WTC11 (cell line): Measurements from ENCODE around the gene IL1RAP. TPM values are rescaled to one million over a fixed set of nuclear protein-coding genes. Genes with fewer than 3 reads are reported as not detected.

ENCODE experiments used
- ATAC-seq: fragments of 200-7000 bp; cut with Tn5 transposase; 2 replicates; pipeline ENCODE4 v1.10.0; 2021; ENCODE audit warnings: mild to moderate bottlenecking, moderate library complexity
- CTCF ChIA-PET: fragments of 300-600 bp; sonication (Branson Sonifier 250); formaldehyde crosslinking; loops from one replicate; lab custom pipeline; 2021; ENCODE audit warnings: antibody characterized with exemption; lab: Charles Lee
- POLR2A ChIA-PET: fragments of 350-600 bp; sonication (Branson Sonifier 250); formaldehyde crosslinking; loops from one replicate; lab custom pipeline; 2021; ENCODE audit warnings: antibody characterized with exemption; lab: Charles Lee
- DNase-seq: peaks from one replicate; pipeline ENCODE4 v3.0.0; 2021; ENCODE audit warnings: low spot score
- H3K27ac Mint-ChIP-seq: 2 replicates; pipeline ENCODE4 v1.8.0; 2021; ENCODE audit warnings: mixed read lengths
- H3K27me3 Mint-ChIP-seq: 2 replicates; pipeline ENCODE4 v1.8.0; 2021; ENCODE audit warnings: low read depth, mild to moderate bottlenecking, moderate library complexity, mixed read lengths
- H3K36me3 Mint-ChIP-seq: 2 replicates; pipeline ENCODE4 v1.8.0; 2021; ENCODE audit warnings: mixed read lengths
- H3K4me1 Mint-ChIP-seq: 2 replicates; pipeline ENCODE4 v1.8.0; 2022; ENCODE audit warnings: mixed read lengths
- H3K4me3 Mint-ChIP-seq: 2 replicates; pipeline ENCODE4 v1.8.0; 2021; ENCODE audit warnings: mild to moderate bottlenecking, moderate library complexity, mixed read lengths
- H3K9me3 Mint-ChIP-seq: 2 replicates; pipeline ENCODE4 v1.8.0; 2021; ENCODE audit warnings: mixed read lengths
- AFF4 ChIP-seq: sonication (generic); formaldehyde crosslinking; IDR thresholded peaks from 2 replicates; pipeline ENCODE4 v1.8.1; 2023; ENCODE audit warnings: mild to moderate bottlenecking, missing genetic modification reagents, borderline replicate concordance
- ATF2 ChIP-seq: sonication (generic); formaldehyde crosslinking; IDR thresholded peaks from 2 replicates; pipeline ENCODE4 v1.8.1; 2022; ENCODE audit warnings: low read depth, missing genetic modification reagents, borderline replicate concordance
- CBFB ChIP-seq: sonication (generic); formaldehyde crosslinking; IDR thresholded peaks from 2 replicates; pipeline ENCODE4 v1.8.1; 2022; ENCODE audit warnings: mild to moderate bottlenecking, low read depth, missing genetic modification reagents
- CDX4 ChIP-seq: fragments of 250-450 bp; sonication (Bioruptor Pico); IDR thresholded peaks from 2 replicates; pipeline ENCODE4 v1.9.0; 2021; ENCODE audit warnings: moderate library complexity, mild to moderate bottlenecking, inconsistent platforms, borderline replicate concordance
- CREM ChIP-seq: sonication (generic); formaldehyde crosslinking; IDR thresholded peaks from 2 replicates; pipeline ENCODE4 v1.8.1; 2022; ENCODE audit warnings: mild to moderate bottlenecking, missing genetic modification reagents, moderate library complexity
- FOXK1 ChIP-seq: sonication (generic); formaldehyde crosslinking; IDR thresholded peaks from 2 replicates; pipeline ENCODE4 v1.8.0; 2022; ENCODE audit warnings: mild to moderate bottlenecking, moderate library complexity, missing genetic modification reagents
- IRF1 ChIP-seq: sonication (generic); formaldehyde crosslinking; IDR thresholded peaks from 2 replicates; pipeline ENCODE4 v1.8.0; 2023; ENCODE audit warnings: missing genetic modification reagents
- JAZF1 ChIP-seq: fragments of 250-450 bp; sonication (Bioruptor Pico); IDR thresholded peaks from 2 replicates; pipeline ENCODE4 v1.9.0; 2021; ENCODE audit warnings: moderate library complexity, mild to moderate bottlenecking, inconsistent platforms
- JUN ChIP-seq: sonication (generic); formaldehyde crosslinking; IDR thresholded peaks from 2 replicates; pipeline ENCODE4 v1.8.0; 2023; ENCODE audit warnings: mild to moderate bottlenecking, missing genetic modification reagents
- MAX ChIP-seq: sonication (generic); formaldehyde crosslinking; IDR thresholded peaks from 2 replicates; pipeline ENCODE4 v1.8.0; 2022; ENCODE audit warnings: mild to moderate bottlenecking, missing genetic modification reagents
- NFE2L1 ChIP-seq: sonication (generic); formaldehyde crosslinking; IDR thresholded peaks from 2 replicates; pipeline ENCODE4 v1.8.1; 2023; ENCODE audit warnings: missing genetic modification reagents
- NR1H2 ChIP-seq: sonication (generic); formaldehyde crosslinking; IDR thresholded peaks from 2 replicates; pipeline ENCODE4 v1.9.0; 2021; ENCODE audit warnings: mild to moderate bottlenecking, moderate library complexity, missing genetic modification reagents
- NR2C2 ChIP-seq: sonication (generic); formaldehyde crosslinking; IDR thresholded peaks from 2 replicates; pipeline ENCODE4 v1.8.0; 2022; ENCODE audit warnings: mild to moderate bottlenecking, missing genetic modification reagents
- OVOL2 ChIP-seq: fragments of 250-450 bp; sonication (Bioruptor Pico); IDR thresholded peaks from 2 replicates; pipeline ENCODE4 v1.9.0; 2021; ENCODE audit warnings: mild to moderate bottlenecking, borderline replicate concordance
- STAT6 ChIP-seq: sonication (generic); formaldehyde crosslinking; conservative IDR thresholded peaks from 2 replicates; pipeline ENCODE4 v1.8.1; 2023; ENCODE audit warnings: mild to moderate bottlenecking, low read depth, missing genetic modification reagents, moderate library complexity
- TCF7 ChIP-seq: sonication (generic); formaldehyde crosslinking; IDR thresholded peaks from 2 replicates; pipeline ENCODE4 v1.8.0; 2022; ENCODE audit warnings: mild to moderate bottlenecking, low read depth, missing genetic modification reagents, moderate library complexity
- TEAD1 ChIP-seq: sonication (generic); formaldehyde crosslinking; IDR thresholded peaks from 2 replicates; pipeline ENCODE4 v1.8.0; 2022; ENCODE audit warnings: mild to moderate bottlenecking, missing genetic modification reagents
- TP53 ChIP-seq: sonication (generic); formaldehyde crosslinking; IDR thresholded peaks from 2 replicates; pipeline ENCODE4 v1.8.1; 2023; ENCODE audit warnings: mild to moderate bottlenecking, missing genetic modification reagents
- USF1 ChIP-seq: sonication (generic); formaldehyde crosslinking; IDR thresholded peaks from 2 replicates; pipeline ENCODE4 v1.8.0; 2022; ENCODE audit warnings: mild to moderate bottlenecking, missing genetic modification reagents
- ZNF121 ChIP-seq: sonication (generic); formaldehyde crosslinking; IDR thresholded peaks from 2 replicates; pipeline ENCODE4 v1.8.0; 2023; ENCODE audit warnings: missing genetic modification reagents
- ZNF317 ChIP-seq: sonication (generic); formaldehyde crosslinking; IDR thresholded peaks from 2 replicates; pipeline ENCODE4 v1.8.1; 2023; ENCODE audit warnings: low read depth, mild to moderate bottlenecking, moderate library complexity, missing genetic modification reagents, borderline replicate concordance
- ZNF425 ChIP-seq: fragments of 250-450 bp; sonication (Bioruptor Pico); conservative IDR thresholded peaks from 2 replicates; pipeline ENCODE4 v1.9.0; 2021; ENCODE audit warnings: mild to moderate bottlenecking
- total RNA-seq: library from RNA; stranded (reverse); gene quantifications from 3 replicates; pipeline ENCODE4 v1.2.3, GENCODE V29; 2021

IL1RAP gene
- total RNA-seq, 1 experiment from 2014 or later: 4.5 TPM

GRCh38 chr3:190620886-190621608 lies 107.2 kb downstream of the IL1RAP start:
- no peaks in the 10 kb centered on the region for H3K9me3 Mint-ChIP-seq
- POLR2A ChIA-PET: no interaction called here
- no peak for TF ChIP-seq FOXK1 (CRISPR knock-in tag)
- TF ChIP-seq AFF4 (CRISPR knock-in tag): no peak
- TF ChIP-seq CDX4 (CRISPR knock-in tag): no peak
- no peak for TF ChIP-seq CREM (CRISPR knock-in tag)
- TF ChIP-seq TP53 (CRISPR knock-in tag): no peak
- TF ChIP-seq STAT6: no peak
- no peak for TF ChIP-seq CBFB (CRISPR knock-in tag)
- TF ChIP-seq NFE2L1 (CRISPR knock-in tag): no peak
- TF ChIP-seq JUN: no peak
- TF ChIP-seq, all 79 proteins: peak for 0
- no peaks in the 10 kb centered on the region for H3K36me3 Mint-ChIP-seq
- CTCF ChIA-PET: no interaction called here
- no peak overlapping the region for H3K4me3 Mint-ChIP-seq
- DNase-seq (no peak), ATAC-seq (no peak)
- H3K4me1 Mint-ChIP-seq: peaks cover 15% of the 10 kb centered on the region
- no peaks in the 10 kb centered on the region for H3K27me3 Mint-ChIP-seq
- H3K27ac Mint-ChIP-seq: no peak overlapping the region

GRCh38 chr3:190621927-190622326 lies 108.0 kb downstream of the IL1RAP start:
- CTCF ChIA-PET: no interaction called here
- TF ChIP-seq ATF2 (CRISPR knock-in tag): no peak
- TF ChIP-seq JAZF1 (CRISPR knock-in tag): no peak
- TF ChIP-seq MAX (CRISPR knock-in tag): no peak
- TF ChIP-seq TCF7 (CRISPR knock-in tag): no peak
- TF ChIP-seq IRF1 (CRISPR knock-in tag): no peak
- no peak for TF ChIP-seq USF1 (CRISPR knock-in tag)
- no peak for TF ChIP-seq TEAD1 (CRISPR knock-in tag)
- TF ChIP-seq ZNF317 (CRISPR knock-in tag): no peak
- TF ChIP-seq NR2C2 (CRISPR knock-in tag): no peak
- TF ChIP-seq OVOL2 (CRISPR knock-in tag): no peak
- TF ChIP-seq CREM (CRISPR knock-in tag): no peak
- no peak for TF ChIP-seq ZNF425 (CRISPR knock-in tag)
- TF ChIP-seq NR1H2 (CRISPR knock-in tag): no peak
- TF ChIP-seq ZNF121 (CRISPR knock-in tag): no peak

More at GRCh38 chr3:190621927-190622326, 108.0 kb downstream of the IL1RAP start:
- no peak for ATAC-seq
- H3K27me3 Mint-ChIP-seq: no peaks in the 10 kb centered on the region
- no peaks in the 10 kb centered on the region for H3K36me3 Mint-ChIP-seq
- POLR2A ChIA-PET: no interaction called here
- peaks cover 15% of the 10 kb centered on the region for H3K4me1 Mint-ChIP-seq
- no peak overlapping the region for H3K27ac Mint-ChIP-seq
- H3K4me3 Mint-ChIP-seq: no peak overlapping the region
- DNase-seq: no peak
- H3K9me3 Mint-ChIP-seq: no peaks in the 10 kb centered on the region
